GM19351 (cell line): ENCODE data around the gene CXXC5.

ENCODE experiments used
- ATAC-seq: cut with Tn5 transposase; IDR thresholded peaks from one replicate; pipeline ENCODE4 v1.9.1; 2021; ENCODE audit warnings: mild to moderate bottlenecking, moderate library complexity; ENCODE audit not compliant: unreplicated experiment

Gene CXXC5

DNA sequence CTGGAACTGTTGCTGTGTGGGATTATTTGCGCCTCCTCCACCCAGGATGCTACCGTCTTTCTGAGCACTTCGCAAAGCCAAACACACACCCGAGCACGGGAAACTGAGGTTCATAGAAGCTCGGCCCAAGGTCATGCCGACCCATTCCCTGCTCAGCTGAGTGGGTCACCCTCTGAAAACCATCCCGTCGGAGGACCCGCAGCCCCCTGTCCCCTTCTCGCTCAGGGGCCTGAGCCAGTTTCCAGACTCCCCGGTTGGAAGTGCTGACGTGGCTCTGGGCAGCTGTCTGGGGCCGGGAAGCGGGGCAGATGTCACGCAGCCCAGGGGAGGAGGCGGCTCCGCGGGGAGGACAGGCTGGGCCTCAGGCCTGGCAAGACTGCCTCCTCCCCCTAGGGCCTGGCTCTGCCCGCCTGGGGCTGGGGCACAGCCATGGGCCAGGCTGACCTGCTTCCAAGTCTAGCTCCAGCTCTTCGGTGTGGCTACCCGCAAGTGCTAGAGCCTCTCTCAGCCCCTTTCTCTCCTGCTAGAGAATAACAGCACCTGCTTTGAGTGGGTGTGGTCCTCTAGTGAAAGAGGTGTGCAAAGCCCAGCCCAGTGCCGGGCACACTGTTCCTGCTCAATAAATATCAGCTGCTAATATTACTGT is 9.9 kb upstream of the CXXC5 start:
- peak; percentile 20 for ATAC-seq

DNA sequence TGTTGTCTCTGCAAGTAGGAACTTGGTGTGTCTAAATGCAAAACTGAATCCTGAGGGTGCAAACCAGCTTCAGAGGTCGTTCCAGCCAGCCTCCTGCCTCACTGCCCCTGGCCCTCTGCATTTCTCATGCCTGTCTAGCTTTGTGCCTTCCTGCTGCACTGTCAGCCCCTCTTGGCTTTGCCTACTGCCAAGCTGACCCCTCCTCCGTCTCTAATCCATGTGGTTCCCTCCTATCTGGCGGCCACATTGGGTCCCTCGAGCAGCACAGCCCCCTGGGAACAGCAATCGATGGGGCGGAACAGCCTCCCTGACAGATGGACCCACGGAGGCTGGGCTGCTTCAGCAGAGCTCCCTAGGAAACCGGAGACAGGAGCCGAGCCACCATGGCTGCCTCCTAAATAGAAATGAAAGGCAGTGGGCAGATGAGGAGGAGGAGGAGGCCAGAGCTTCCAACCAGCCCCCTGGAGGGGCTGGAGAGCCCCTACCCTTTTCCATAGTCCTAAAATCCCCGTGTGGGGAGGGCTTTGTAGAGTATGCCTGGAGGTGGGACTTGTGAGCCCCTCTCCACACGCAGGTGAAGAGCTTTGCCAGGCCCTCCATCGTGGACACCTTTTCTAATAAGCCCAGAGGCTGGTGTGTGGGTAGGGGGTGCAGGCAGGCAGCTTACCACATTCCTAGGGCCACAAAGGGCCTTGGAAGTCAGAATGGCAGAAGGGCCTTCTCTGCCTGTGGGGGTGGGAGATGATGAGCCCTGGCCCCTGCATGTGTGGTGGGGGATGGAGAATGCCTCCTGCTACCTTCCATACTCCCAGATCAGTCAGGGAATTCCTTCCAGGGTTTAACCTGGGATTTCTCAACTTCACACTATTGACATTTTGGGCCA is 9.2 kb upstream of the CXXC5 start:
- no peak for ATAC-seq

DNA sequence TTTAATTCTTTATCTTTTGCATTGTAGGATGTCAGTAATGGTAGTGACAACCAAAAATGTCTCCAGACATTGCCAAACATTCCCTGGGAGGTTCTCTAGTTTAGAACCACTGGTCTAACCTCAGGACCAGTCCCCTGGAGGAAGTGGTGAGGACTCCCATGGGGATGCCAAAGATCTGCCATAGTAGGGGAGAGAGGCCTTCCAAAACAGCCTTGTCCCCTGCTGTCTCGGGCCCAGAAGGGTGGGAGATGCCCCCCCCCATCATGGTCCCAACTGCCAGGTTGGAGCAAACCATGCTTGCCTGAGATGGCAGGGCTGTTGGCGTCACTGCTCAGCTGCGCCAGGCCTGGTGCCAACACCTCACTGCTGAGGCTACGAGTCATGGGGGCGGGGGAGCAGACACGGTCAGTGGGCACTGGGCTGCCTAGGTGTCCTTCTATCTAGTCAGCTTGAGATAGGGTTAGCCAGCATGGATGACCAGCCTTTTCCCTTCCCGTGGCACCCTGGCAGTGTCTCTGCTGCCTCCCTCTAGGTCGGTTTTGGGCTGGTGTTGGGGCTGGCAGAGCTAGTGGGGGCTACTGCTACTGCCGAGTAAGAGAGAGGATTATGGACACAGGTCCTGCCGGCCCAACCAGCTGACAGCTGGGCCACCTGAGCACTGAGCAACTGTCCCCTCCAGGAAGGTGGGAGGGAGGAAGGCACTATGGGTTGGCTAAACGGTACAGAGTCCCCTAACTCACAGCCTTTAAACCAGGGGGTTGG is 8.3 kb upstream of the CXXC5 start:
- no peak for ATAC-seq

DNA sequence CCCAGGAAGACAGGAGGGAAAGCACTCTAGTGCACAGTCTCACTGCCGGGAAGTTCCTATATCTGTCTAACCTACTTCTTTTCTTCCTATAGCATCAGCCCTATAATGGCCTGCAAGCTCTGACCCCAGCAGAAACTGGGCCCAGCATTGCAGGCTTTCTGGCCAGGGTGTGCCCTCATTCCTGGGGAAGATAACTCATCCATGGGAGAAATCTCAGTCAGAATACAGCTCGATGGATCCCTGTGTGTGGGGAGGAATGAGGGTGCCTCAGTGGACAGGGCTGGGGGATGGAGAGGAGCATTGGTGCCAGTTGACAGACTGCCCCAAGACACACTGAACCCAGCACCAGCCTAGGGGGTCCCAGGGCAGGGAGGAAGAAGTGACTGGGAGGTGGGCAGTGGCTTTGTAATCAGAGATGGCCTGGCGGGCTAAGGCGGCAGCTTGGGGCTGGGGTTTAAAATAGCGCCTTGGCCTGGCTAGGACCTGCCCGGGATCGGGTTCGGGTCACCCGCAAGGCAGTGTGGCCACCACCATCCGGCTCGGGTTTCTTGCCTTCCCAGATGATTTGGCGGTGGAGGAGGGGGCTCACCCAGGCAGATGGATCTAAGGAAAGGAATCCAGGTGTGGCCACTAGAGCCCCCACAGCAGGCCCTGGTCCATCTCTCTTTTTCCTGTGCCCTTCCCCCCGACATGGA is 7.6 kb upstream of the CXXC5 start:
- no peak for ATAC-seq

DNA sequence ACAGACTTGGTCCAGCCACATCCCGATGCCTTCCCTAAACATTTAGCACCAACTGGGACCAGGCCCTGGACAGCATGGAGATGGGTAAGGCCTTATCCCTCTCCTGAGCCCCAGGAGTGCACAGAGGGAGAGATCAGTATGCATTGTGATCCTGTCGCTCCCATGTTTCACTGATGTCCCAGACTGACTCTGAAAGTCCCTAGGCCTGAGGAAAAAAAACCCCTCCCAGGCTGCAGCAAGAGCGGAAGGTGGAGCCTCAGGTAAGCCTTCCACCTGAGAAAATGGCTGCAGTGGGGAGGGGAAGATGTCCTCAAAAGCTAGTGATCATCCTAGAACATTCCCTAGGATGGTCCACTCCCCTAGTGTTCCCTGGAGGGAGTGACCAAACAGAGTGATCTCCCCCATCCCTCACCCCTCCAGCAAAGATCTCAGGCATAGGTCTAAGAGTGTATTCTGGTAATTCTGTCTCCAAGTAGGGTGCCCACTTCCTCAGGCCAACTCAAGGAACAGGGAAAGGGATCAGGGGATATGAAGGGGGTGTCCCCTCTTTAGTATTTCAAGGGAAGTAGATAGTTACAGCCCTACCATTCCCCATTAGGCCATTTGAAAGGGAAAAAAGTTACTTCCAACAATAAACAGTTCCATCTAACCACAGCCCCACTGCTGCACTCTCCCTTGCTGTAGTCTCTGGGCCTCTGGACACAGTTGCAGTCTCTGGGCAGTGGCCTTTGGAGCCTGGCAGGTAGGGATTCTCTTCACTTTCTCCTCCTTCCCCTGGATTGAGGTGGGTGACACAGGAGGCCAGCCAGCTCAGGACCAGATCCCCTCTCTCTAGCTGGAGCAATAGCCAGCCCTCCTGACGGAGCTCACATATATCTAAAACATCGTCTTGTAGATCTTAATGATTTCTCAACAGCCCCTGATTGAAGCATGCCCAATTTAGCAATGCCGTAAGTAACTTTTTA is 6.8 kb upstream of the CXXC5 start:
- ATAC-seq, result no peak

DNA sequence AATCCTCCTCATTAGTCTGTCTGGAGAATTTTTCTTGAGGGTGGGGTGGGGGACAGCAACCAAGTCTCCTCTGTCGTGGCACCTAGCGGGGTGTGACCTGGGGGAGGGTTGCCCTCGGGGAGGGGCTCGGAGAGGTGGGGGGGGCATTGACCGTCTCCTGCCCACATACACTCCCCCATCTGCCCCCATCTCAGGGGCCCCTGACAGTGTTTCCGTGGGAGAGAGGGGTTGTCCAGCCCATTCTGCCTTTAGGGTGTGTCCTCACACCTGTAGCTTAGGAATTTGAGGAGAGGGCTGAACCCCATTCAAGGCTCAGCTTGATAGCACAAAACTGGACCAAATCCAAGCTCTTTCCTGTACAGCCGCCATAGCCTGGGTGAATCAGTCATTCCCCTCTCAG is 5.9 kb upstream of the CXXC5 start:
- no peak for ATAC-seq

DNA sequence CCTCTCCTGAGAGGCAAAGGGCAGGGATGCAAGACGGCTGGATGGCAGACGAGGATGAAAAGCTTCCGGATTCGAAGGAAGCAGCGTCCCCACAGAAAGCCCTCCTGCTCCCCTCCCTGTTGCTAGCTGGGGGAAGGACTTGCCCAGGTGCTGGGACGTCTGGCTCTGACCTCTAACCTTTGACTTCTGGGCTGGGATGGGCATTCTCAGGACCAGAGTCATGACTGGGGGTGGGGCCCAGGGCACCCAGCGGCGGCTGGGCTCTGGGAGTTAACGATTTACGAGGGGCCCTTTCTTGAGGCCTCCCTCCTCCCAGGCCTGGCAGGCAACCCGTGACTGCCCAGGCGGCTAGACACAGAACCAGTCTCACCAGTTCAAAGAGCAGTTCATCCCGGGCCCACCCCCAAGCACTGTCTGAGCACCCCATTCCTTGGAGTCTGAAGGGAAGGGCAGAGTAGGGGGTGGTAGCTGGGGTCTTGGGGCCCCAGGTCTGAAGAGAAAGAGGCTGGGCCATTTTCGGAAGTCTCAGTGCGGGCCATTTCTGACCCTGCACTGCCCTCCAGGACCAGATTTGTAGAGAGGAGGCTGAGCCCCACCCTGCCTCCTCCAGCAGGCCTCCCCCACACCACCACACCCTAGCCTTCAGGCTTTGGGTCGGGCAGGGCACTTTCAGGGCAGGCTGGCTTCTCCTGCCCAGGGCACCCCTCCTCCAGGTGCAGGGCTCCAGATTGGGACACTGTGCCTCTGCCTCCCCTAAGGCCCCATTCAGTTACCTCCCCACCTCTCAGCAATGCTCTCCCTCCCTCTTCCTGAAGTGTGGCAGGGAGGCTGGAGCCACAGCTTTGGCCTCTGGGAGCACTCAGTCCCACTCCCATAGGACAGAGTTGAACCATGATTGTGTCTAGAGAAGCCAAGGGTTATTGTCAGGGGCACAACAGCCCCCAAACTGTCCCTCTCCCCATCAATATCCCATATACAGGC is 5.0 kb upstream of the CXXC5 start:
- no peak for ATAC-seq

DNA sequence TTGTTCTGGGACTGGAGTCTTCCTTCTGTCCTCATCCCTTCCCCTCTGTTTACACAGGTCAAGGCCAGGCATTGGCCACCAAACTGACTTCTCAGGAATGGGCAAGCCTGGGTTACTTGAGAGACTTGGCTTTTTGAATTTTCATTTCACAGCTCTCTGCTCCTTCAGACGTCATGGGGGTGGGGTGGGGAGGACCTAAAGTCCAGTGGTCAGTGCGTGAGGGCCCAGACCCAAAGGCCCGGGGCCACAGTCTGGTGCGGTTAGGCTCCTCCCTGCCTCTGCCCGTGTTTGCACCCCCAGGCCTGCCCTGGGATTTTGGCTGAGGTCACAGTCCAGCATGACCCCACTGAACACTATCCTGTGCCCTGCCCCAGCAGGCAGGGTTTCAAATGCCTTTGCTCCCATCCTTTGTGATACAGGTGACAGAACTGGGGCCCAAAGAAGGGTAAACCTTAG is 4.1 kb upstream of the CXXC5 start:
- ATAC-seq, result no peak

DNA sequence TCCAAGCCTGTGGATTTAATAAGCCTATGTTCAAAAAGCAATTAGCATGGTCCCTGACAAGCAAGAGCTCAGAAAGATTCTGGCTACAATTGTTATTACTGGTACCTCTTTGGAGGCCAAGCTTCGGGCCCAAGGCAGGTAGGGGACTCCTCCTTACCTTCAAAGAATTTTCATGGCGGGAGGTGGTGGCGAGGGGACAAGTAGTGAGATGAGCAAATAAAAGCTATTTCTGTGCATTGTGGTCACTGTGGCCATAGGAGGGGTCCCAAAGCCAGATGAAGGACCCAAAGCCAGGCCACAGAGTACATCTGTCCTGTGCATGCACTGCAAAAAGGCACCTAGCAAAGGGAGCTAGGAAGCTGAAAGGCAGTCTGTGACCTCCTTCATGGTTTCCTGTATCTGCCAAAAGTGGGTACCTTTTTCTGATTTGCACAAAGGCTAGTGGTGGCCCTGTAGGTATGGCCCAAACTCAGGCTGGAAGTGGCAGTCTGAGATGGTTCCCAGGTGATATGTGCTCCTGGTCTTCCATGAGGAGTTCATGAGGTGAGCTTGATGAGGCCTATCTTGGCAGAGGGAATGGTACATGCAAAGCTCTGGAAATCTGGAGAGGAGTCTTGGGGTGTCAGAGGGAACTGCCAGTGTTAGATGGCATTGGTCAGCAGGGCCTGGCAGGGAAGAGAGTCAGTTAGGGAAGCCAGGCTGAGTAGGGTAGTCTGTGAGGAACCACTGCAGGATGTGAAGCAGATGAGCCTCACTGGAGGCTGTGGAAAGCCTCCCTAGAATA is 3.3 kb upstream of the CXXC5 start:
- ATAC-seq, result no peak

DNA sequence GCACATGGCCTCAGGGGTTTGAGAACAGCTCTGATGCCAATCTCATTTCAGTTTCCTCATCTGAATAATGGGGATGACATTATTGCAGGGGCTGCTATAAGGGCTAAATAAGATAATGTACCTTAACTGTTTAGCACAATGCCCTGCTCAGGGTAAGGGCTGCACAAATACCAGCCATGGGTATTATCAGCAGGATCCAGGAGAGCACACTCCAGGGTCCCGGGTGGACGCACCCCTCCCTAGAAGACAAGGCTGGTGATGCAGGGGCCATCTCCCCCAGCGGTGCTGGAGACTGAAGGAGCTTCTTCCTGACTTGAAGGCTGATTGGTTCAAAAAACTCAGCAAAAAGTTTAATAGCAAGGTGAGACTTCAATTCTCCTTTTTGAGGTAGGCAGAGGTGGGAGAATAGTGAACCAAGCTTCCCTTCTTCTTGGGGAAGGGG is 2.7 kb upstream of the CXXC5 start:
- ATAC-seq, result no peak

DNA sequence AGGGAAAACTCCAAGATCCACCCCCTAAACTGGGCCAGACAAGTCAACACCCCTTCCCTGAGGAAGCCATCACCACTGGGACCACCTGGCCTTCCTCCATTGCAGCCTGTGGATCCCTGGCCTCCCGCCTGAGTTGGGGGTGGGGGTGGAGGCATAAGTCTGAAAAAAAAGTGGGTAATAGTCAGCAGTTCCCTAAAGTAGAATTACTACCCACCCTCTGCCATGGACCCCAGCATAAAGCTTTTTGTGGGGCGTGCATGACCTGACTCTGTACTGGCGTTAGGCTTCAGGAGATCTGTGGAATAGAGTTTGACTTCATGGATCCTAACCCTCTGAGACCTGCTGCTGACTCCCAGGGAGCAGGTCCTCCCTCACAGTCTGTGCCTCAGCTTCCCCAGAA is 2.0 kb upstream of the CXXC5 start:
- ATAC-seq, result no peak

DNA sequence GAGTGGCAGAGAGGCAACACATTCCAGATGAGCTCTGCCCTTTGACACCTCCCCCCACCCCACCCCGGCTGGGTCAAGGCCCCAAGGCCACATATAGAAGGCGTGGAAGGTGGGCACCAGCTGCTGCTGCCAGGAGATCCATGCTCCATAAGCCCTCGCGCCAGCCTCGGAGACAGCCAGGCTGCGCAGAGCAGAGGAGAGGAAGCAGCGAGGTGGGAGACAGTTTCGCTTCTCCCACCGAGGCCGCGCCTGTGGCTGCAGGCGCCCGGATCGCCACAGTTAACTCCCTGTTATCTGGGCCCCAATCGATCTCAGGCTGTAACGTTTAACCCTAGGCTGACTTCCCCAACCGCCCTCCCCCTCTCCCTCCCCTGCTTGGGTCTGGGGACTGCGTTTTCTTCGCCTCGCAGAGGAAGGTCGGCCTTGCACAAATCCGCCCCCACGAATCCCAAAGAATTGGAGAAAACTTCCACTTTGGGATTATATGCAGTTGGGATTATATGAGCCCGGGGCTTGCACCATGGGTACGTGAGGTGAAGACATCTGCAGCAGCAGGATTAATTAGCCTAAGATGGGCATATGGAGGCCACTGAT is 1.1 kb upstream of the CXXC5 start:
- ATAC-seq, result no peak

DNA sequence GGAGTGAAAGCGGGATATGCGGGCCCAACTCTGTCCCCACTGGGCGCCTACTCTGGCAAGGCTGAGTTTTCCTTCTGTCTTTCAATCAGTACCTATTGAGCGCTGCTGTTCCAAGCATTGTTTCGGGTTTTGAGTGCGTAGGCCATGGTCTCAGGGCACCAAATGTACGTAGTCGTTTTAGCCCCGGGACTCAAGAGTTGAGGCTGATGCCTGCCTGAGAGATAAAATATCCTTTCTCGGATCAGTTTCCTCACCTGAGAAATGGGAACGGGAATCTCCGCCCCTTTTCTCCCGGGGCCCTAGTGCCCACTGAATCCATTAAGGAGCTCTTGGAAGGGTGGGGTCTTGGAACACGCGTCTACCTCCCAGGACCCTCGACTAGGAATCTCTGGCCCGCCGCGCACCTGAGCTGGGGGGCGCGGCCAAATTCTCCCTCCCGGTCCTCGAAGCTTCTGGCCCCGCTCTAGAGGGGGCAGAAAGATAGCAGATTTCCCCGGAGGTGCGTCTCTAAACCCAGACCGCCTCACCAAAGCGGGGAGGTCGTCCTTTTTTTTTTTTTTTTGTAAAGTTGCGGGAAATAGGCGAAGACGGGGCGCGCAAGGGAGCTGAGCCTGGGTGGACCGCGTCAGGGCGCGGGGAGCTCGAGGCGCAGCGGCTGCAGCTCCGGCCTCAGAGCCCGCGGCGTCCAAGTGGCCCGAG is 494 bp upstream of the CXXC5 start:
- ATAC-seq, result no peak

DNA sequence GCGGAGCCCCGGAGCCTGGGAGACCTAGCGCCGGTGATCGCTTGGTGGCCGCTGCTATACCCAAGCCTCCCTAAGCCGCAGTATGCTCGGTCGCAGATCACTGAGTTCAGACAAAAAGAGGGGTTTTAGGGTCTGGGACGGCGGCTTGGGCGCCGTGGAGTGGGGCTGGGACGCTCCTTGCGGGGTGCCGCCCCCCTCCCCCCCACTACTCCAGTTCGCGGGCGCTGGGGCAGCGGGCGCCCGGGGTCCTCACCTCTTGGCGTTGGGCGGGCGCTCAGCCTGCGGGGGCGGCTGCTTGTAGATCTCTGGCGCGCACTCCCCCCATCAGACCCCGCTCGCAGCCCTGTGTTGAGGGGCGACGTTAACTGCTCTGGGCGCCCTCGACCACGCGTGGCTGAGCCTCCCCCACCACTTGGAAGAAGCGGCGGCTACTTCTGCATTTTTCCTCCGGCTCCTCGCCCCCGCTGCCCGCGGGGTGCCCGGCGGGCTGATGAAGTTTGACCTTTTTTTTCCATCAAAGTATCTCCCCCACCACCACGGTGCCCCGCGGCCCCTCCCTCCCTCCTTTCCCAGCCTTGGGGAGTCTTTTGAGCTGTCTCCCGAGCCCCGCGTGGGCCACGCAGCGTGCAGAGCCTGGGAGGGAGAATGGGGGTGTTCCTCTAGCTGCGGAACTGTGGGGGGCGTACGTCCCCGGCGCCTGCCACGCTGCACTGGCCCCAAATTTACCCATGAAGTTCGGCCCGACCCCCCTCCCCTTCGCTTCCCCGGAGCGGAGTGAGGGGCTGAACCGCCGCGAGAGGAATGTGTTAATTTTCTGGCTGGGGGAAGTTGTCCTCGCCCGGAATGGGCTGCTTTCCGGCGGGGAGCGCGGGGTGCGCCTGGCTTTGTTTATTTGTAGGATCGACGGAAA is 1.2 kb downstream of the CXXC5 start:
- ATAC-seq, result no peak

DNA sequence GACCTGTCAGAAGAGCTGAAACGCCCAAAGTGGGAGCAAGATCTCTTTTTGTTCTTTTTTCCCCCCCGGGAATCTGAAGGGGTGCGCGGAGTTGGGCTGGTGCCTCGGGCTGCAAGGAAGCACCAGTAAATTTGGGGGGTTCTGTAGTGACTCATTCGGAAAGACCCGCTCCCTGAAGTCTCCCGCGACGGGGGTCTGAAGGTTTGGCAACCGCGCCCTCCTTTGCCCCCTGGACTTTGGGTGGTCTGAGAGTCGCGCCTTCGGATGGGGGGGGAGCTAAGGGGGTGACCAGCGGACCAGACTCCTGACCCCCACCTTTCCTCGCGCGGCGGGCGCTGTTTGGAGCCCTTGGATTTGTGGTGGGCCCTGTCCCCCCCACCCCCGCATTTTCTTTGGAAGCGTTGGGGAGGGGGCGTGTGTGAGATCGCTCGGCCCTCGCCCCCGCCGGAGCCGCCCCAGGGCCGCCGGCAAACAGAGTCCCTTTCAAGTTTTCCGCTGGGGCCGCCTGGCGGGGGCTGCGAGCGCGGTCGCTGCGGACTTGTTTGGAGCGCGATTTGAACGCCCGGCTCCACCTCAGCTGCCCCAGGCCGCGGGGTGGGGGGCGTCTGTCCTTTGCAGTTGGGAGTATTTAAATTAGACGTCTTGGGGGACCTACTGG is 2.0 kb downstream of the CXXC5 start:
- no peak for ATAC-seq
